Measurements from ENCODE around the gene PPP1R1A.

Gene PPP1R1A

GRCh38 chr12:54627304-54627703 is 38.8 kb upstream of the PPP1R1A start:
- Histone ChIP-seq H3K36me3 (ENCODE audit: low read length) (no peaks in the 10 kb centered on the region), H3K4me2 (ENCODE audit: low read depth, low read length, poor library complexity, severe bottlenecking) (no peak overlapping the region), H3K9ac (ENCODE audit: low read length) (no peak overlapping the region), H3K27me3 (ENCODE audit: low read length) (0 out of 2 replicates have a peak, but pooled peaks cover 2% of the 10 kb centered on the region), H3K9me2 (replicated peaks; ENCODE audit: insufficient read depth, low read length) (no peaks in the 10 kb centered on the region), H3K79me2 (ENCODE audit: insufficient read depth, low read length) (no peaks in the 10 kb centered on the region), H2AFZ (ENCODE audit: low read depth, low read length, severe bottlenecking) (no peak overlapping the region), H3K9me3 (ENCODE audit: insufficient read depth, low read length) (peaks cover 9% of the 10 kb centered on the region; the same call in 1 of the 2 replicates), H3K4me3 (ENCODE audit: insufficient read depth, low read length, poor library complexity, severe bottlenecking) (no peak overlapping the region), H3F3A (ENCODE audit: insufficient read depth) (no peaks in the 10 kb centered on the region), H4K20me1 (ENCODE audit: low read depth, low read length) (no peaks in the 10 kb centered on the region), H3K27ac (ENCODE audit: low read depth, low read length) (no peak overlapping the region)
- TF ChIP-seq EZH2phosphoT487 (conservative IDR thresholded peaks at IDR 0.05; ENCODE audit: low read length) (no peak), CTCF (IDR thresholded peaks at IDR 0.05; ENCODE audit: insufficient read depth, low read length, poor library complexity, severe bottlenecking) (no peak)

GRCh38 chr12:54625598-54625997 is 37.1 kb upstream of the PPP1R1A start:
- no peak overlapping the region for H3K27ac ChIP-seq (ENCODE audit: low read depth, low read length)
- no peak for TF ChIP-seq EZH2phosphoT487 (conservative IDR thresholded peaks at IDR 0.05; ENCODE audit: low read length)
- no peak for TF ChIP-seq CTCF (IDR thresholded peaks at IDR 0.05; ENCODE audit: insufficient read depth, low read length, poor library complexity, severe bottlenecking)
- no peak overlapping the region for H3K4me3 ChIP-seq (ENCODE audit: insufficient read depth, low read length, poor library complexity, severe bottlenecking)
- H3K9ac ChIP-seq (ENCODE audit: low read length): no peak overlapping the region
- peaks cover 9% of the 10 kb centered on the region; the same call in 1 of the 2 replicates for H3K9me3 ChIP-seq (ENCODE audit: insufficient read depth, low read length)
- H3K4me2 ChIP-seq (ENCODE audit: low read depth, low read length, poor library complexity, severe bottlenecking): no peak overlapping the region
- H3K36me3 ChIP-seq (ENCODE audit: low read length): no peaks in the 10 kb centered on the region
- H3K79me2 ChIP-seq (ENCODE audit: insufficient read depth, low read length): no peaks in the 10 kb centered on the region
- 0 out of 2 replicates have a peak, but pooled peaks cover 2% of the 10 kb centered on the region for H3K27me3 ChIP-seq (ENCODE audit: low read length)
- no peaks in the 10 kb centered on the region for H3K9me2 ChIP-seq (replicated peaks; ENCODE audit: insufficient read depth, low read length)
- H4K20me1 ChIP-seq (ENCODE audit: low read depth, low read length): no peaks in the 10 kb centered on the region
- H3F3A ChIP-seq (ENCODE audit: insufficient read depth): no peaks in the 10 kb centered on the region
- H2AFZ ChIP-seq (ENCODE audit: low read depth, low read length, severe bottlenecking): no peak overlapping the region

GRCh38 chr12:54624315-54625279 is 36.1 kb upstream of the PPP1R1A start:
- Histone ChIP-seq H3K4me3 (ENCODE audit: insufficient read depth, low read length, poor library complexity, severe bottlenecking) (no peak overlapping the region), H3K27ac (ENCODE audit: low read depth, low read length) (no peak overlapping the region), H2AFZ (ENCODE audit: low read depth, low read length, severe bottlenecking) (no peak overlapping the region), H3K9me2 (replicated peaks; ENCODE audit: insufficient read depth, low read length) (no peaks in the 10 kb centered on the region), H4K20me1 (ENCODE audit: low read depth, low read length) (no peaks in the 10 kb centered on the region), H3K79me2 (ENCODE audit: insufficient read depth, low read length) (no peaks in the 10 kb centered on the region), H3K9me3 (ENCODE audit: insufficient read depth, low read length) (peaks cover 9% of the 10 kb centered on the region; the same call in 1 of the 2 replicates), H3K36me3 (ENCODE audit: low read length) (no peaks in the 10 kb centered on the region), H3K4me2 (ENCODE audit: low read depth, low read length, poor library complexity, severe bottlenecking) (no peak overlapping the region), H3K9ac (ENCODE audit: low read length) (no peak overlapping the region), H3K27me3 (ENCODE audit: low read length) (0 out of 2 replicates have a peak, but pooled peaks cover 2% of the 10 kb centered on the region), H3F3A (ENCODE audit: insufficient read depth) (no peaks in the 10 kb centered on the region)
- TF ChIP-seq EZH2phosphoT487 (conservative IDR thresholded peaks at IDR 0.05; ENCODE audit: low read length): no peak
- no peak for TF ChIP-seq CTCF (IDR thresholded peaks at IDR 0.05; ENCODE audit: insufficient read depth, low read length, poor library complexity, severe bottlenecking)
